Skin epidermis (tissue), 12 donors: ENCODE results near the gene MTPN.
A peak's percentile ranks its signal among the peaks of the same experiment; 100 is the strongest.

ENCODE experiments used
- H3K27ac ChIP-seq, 21 experiments: fragments of 200-600 bp; sonication (generic) in 11 of 21; one replicate each; pipeline ENCODE4 v1.5.0; 2020; ENCODE audit warnings: mild to moderate bottlenecking in 3 of 21, inconsistent platforms in 2 of 21, moderate library complexity in 2 of 21
- H3K4me3 ChIP-seq, 7 experiments: fragments of 200-600 bp; sonication (generic) in 2 of 7; one replicate each; pipeline ENCODE4 v1.5.0; 2020; ENCODE audit warnings: inconsistent platforms in 2 of 7, mild to moderate bottlenecking in 2 of 7, moderate library complexity in 1 of 7

The MTPN gene

GRCh38 chr7:135901585-135902540 is 75.3 kb downstream of the MTPN start:
- H3K4me3 ChIP-seq, result no peak overlapping the region

GRCh38 chr7:135900065-135900546 is 77.1 kb downstream of the MTPN start:
- no peak overlapping the region for H3K27ac ChIP-seq

More at GRCh38 chr7:135901585-135902540, 75.3 kb downstream of the MTPN start:
- H3K27ac ChIP-seq, result no peak overlapping the region

GRCh38 chr7:135899458-135900064 is 77.6 kb downstream of the MTPN start:
- Histone ChIP-seq H3K27ac (no peak overlapping the region), H3K4me3 (no peak overlapping the region)

More at GRCh38 chr7:135900065-135900546, 77.1 kb downstream of the MTPN start:
- H3K4me3 ChIP-seq, result no peak overlapping the region

- Histone ChIP-seq H3K27ac (no peak overlapping the region), H3K4me3 (no peak overlapping the region)
Measured at GRCh38 chr7:135898226-135898625, 78.9 kb downstream of the MTPN start.

GRCh38 chr7:135894816-135895215 is 82.3 kb downstream of the MTPN start:
- H3K27ac ChIP-seq, result no peak overlapping the region
- no peak overlapping the region for H3K4me3 ChIP-seq

GRCh38 chr7:135889823-135890222 is 87.3 kb downstream of the MTPN start:
- H3K27ac ChIP-seq, result no peak overlapping the region

GRCh38 chr7:135888740-135889139 is 88.4 kb downstream of the MTPN start:
- Histone ChIP-seq H3K4me3 (no peak overlapping the region), H3K27ac (no peak overlapping the region)

More at GRCh38 chr7:135889823-135890222, 87.3 kb downstream of the MTPN start:
- H3K4me3 ChIP-seq, result no peak overlapping the region

- no peak overlapping the region for H3K27ac ChIP-seq
Measured at GRCh38 chr7:135886345-135887132, 90.6 kb downstream of the MTPN start.

GRCh38 chr7:135884495-135885232 is 92.5 kb downstream of the MTPN start:
- Histone ChIP-seq H3K27ac (no peak overlapping the region), H3K4me3 (no peak overlapping the region)

More at GRCh38 chr7:135886345-135887132, 90.6 kb downstream of the MTPN start:
- no peak overlapping the region for H3K4me3 ChIP-seq

- no peak overlapping the region for H3K4me3 ChIP-seq
- H3K27ac ChIP-seq, result peak overlapping the region in 9 of 21 experiments; percentile 8 to 84 (median 59)
Measured at GRCh38 chr7:135879233-135879632, 97.9 kb downstream of the MTPN start.

- H3K4me3 ChIP-seq, result no peak overlapping the region
- H3K27ac ChIP-seq, result peak overlapping the region in 14 of 21 experiments; percentile 1 to 84 (median 55)
Measured at GRCh38 chr7:135878284-135878683, 98.9 kb downstream of the MTPN start.

GRCh38 chr7:135877805-135878204 is 99.4 kb downstream of the MTPN start:
- peak overlapping the region in 11 of 21 experiments; percentile 1 to 84 (median 58) for H3K27ac ChIP-seq

More at GRCh38 chr7:135877805-135878204, 99.4 kb downstream of the MTPN start:
- no peak overlapping the region for H3K4me3 ChIP-seq
